H1 (cell line): Measurements from ENCODE around the gene RELCH. TPM values are rescaled to one million over a fixed set of nuclear protein-coding genes. Genes with fewer than 3 reads are reported as not detected.

Experiments
- CTBP2 ChIP-seq: IDR thresholded peaks from 2 replicates; pipeline ENCODE4 v1.7.0; 2011; ENCODE audit warnings: borderline replicate concordance, mild to moderate bottlenecking, moderate library complexity, mixed read lengths, low read length; ENCODE audit not compliant: insufficient read depth, insufficient read length
- YY1 ChIP-seq: IDR thresholded peaks from 2 replicates; pipeline ENCODE4 v1.6.1; 2011; ENCODE audit warnings: low read depth, mild to moderate bottlenecking, low read length
- polyA plus RNA-seq, 7 experiments: library from polyadenylated mRNA; depleted of rRNA in 3 of 7; stranded (reverse) in 5 of 7; unstranded in 2 of 7; fragments of >200 nt in 5 of 7; fragments of 200-250 nt in 2 of 7; gene quantifications; 1 replicate in 5 of 7; 2 replicates in 1 of 7; 4 replicates in 1 of 7; pipeline versions ENCODE4 v1.2.1 to v1.2.3, GENCODE V29; 2011 to 2013; ENCODE audit warnings: missing spikeins in 2 of 7, mixed read lengths in 2 of 7
- total RNA-seq: library from RNA; stranded (reverse); fragmentation: NEBNext Ultra II Directional; extraction: Animal tissue kit (Norgen Biotek cat#: 25700); gene quantifications from 2 replicates; pipeline ENCODE4 v1.2.1, GENCODE V29; 2021

RELCH gene
- total and polyA plus RNA-seq, 2 of the 8 experiments (the other 6 are each of a cell fraction or from before 2014, with no cell fraction given): 7.3 to 26.9 TPM

DNA sequence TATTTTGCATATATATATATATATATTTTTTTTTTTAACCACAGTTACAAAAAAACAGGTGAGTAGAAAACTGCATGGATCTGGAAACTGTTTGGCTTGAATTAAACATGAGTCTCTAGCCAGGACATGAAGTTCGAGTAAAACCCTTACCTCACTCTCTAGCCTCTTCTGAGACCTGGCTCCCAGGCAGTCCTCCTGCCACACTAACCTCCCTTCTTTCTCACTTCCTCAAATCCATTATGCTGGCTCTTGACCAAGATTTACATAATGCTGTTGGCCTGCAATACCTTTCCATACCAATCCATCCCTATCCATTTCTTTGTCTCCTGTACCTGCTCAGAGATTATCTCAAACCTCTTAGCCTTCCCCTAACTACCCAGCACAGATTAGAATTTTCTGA, 34.2 kb upstream of the RELCH start (continued):
- TF ChIP-seq CTBP2: no peak
- TF ChIP-seq YY1: no peak
